Measurements from ENCODE around the gene CHRND. TPM values are rescaled to one million over a fixed set of nuclear protein-coding genes. Genes with fewer than 3 reads are reported as not detected.
"Not testable (repeated sequence)": the region's sequence is repeated elsewhere in the genome, so short reads cannot be mapped to it uniquely, and the experiment has no call there.

The CHRND gene
- total RNA-seq, 1 experiment from 2014 or later = 92.4 TPM

- Histone ChIP-seq H3K27ac (peak overlapping the region; percentile 88), H3K9me3 (replicated peaks) (no peaks in the 10 kb centered on the region), H3K4me1 (peaks cover 13% of the 10 kb centered on the region), H3K4me3 (no peak overlapping the region), H3K27me3 (peaks cover 14% of the 10 kb centered on the region), H3K36me3 (no peaks in the 10 kb centered on the region)
- DNase-seq = no peak
Measured at GRCh38 chr2:232524771-232525170, 1.2 kb upstream of the CHRND start.

- Histone ChIP-seq H3K36me3 (no peaks in the 10 kb centered on the region), H3K27ac (peak overlapping the region; percentile 88), H3K9me3 (replicated peaks) (no peaks in the 10 kb centered on the region), H3K4me3 (peak overlapping the region; percentile 28), H3K4me1 (peaks cover 13% of the 10 kb centered on the region), H3K27me3 (peaks cover 13% of the 10 kb centered on the region)
- DNase-seq = no peak
Measured at GRCh38 chr2:232525199-232525598, 761 bp upstream of the CHRND start.

DNA sequence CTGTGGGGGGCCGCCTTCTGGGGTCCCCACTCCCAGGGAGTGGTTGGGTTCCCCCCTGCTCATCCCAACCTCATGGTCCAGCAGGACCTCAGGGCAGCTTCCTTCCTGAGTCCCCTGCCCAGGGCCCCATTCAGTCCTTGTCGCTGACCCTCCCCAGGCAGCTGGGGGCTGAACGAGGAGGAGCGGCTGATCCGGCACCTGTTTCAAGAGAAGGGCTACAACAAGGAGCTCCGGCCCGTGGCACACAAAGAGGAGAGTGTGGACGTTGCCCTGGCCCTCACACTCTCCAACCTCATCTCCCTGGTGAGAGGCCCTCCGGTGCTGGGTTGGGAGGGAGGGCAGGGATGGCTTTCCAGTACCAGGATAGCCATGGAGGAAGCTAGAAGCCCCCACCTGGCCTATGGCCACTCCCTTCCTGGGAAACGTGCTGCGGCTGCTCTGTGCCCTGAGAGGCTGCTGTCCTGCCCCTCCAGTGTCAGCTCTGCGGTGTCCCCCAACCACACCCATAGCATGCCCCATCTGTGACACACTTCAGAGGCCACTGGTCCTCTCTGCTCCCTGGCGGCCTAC, 497 bp downstream of the CHRND start:
- DNase-seq = peak; percentile 76 to 77
- Histone ChIP-seq H3K9me3 (replicated peaks) (no peaks in the 10 kb centered on the region), H3K4me3 (peak overlapping the region; percentile 87), H3K4me1 (peaks cover 13% of the 10 kb centered on the region), H3K27me3 (peaks cover 2% of the 10 kb centered on the region; the same call in 1 of the 2 replicates), H3K27ac (peak overlapping the region; percentile 97), H3K36me3 (no peaks in the 10 kb centered on the region; the same call in 1 of the 2 replicates)

DNA sequence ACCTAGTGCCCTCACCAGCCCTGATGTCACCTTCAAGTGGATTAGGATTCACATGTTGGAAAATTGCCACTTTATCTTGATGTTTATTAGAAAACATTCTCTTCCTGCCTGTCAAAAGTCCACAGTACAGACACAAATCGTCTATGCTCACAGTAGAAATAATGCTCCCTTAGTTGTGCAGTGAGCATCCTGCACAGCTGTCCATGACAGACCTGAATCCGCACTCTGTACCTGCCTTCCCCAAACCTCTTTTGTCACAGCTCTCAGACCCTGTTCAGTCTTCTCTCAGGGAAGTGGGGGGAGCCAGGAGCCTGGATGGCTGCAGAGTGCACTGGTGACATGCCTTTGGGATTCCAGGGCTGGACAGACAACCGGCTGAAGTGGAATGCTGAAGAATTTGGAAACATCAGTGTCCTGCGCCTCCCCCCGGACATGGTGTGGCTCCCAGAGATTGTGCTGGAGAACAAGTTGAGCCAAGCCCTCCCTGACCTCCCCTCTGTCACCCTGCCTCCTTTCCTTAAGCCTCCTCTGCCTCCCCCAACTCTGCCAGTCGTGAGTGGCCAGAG, 2.0 kb downstream of the CHRND start:
- Histone ChIP-seq H3K9me3 (replicated peaks) (no peaks in the 10 kb centered on the region), H3K4me1 (peaks cover 13% of the 10 kb centered on the region), H3K4me3 (no peak overlapping the region), H3K27me3 (no peaks in the 10 kb centered on the region), H3K36me3 (no peaks in the 10 kb centered on the region; the same call in 1 of the 2 replicates), H3K27ac (no peak overlapping the region)
- DNase-seq = no peak

DNA sequence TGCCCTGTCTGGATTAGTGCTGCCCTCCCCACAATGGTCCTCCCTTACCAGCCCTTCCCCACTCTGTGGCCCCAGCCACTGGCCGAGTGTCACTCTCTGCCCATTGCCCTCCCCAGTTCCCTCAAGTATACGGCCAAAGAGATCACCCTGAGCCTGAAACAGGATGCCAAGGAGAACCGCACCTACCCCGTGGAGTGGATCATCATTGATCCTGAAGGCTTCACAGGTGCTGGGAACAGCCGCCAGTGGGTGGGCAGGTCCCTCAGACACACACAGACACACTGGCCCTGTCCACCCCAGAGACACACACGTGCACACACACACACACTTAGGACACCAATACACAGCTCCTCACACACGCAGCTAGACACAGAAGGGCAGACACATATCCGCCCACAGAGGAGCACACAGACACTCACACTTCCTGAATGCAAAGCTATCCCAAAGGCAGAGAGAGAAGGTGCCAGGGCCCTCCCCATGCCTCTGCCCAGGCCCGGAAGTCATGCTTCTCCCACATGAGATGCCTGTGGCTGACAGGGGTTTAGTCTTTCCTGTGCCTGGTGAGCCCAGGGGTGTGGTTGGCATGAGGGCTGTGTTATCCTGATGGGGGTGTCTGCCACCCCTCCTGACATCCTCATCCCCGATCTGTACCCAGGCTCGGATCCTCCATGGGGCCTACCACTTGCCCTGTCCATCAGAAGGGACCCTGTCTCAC, 2.9 kb downstream of the CHRND start:
- Histone ChIP-seq H3K27ac (no peak overlapping the region), H3K36me3 (peaks cover 2% of the 10 kb centered on the region; the same call in 1 of the 2 replicates), H3K27me3 (no peaks in the 10 kb centered on the region), H3K4me1 (peaks cover 13% of the 10 kb centered on the region), H3K9me3 (replicated peaks) (no peaks in the 10 kb centered on the region), H3K4me3 (no peak overlapping the region)
- no peak for DNase-seq

DNA sequence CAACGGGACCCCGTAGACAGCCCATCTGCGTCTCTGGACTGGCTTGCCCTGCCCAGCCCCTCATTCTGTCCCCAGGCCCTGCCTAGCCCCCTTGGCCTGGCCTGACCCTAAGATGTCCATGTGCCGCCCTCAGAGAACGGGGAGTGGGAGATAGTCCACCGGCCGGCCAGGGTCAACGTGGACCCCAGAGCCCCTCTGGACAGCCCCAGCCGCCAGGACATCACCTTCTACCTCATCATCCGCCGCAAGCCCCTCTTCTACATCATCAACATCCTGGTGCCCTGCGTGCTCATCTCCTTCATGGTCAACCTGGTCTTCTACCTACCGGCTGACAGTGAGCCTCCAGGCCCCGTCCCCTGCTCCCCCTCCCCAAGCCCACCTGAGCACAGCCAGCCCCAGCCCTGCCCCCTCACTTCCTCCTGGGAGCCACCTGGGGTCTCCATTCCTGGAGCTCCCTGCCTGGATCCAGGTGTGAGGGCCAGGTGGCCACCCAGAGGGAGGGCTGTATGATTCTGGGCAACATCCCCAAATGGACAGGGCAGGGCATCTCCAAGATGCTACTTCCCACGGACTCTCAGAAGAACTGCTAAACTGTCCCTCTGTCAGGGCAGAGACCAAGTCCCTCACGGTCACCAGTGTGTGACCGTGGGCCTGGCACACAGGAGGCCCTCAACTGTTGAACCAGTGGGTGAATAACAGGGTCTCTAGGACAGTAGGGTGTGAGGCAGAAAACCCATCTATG, 4.0 kb downstream of the CHRND start:
- Histone ChIP-seq H3K36me3 (peaks cover 12% of the 10 kb centered on the region; the same call in 1 of the 2 replicates), H3K4me1 (peaks cover 13% of the 10 kb centered on the region), H3K27me3 (no peaks in the 10 kb centered on the region), H3K4me3 (no peak overlapping the region), H3K9me3 (replicated peaks) (no peaks in the 10 kb centered on the region), H3K27ac (no peak overlapping the region)
- no peak for DNase-seq

- Histone ChIP-seq H3K36me3 (peaks cover 19% of the 10 kb centered on the region; the same call in 1 of the 2 replicates), H3K4me1 (peaks cover 7% of the 10 kb centered on the region; the same call in 1 of the 2 replicates), H3K4me3 (no peak overlapping the region), H3K9me3 (replicated peaks) (no peaks in the 10 kb centered on the region), H3K27ac (no peak overlapping the region), H3K27me3 (no peaks in the 10 kb centered on the region)
- DNase-seq = no peak
Measured at GRCh38 chr2:232530626-232531260, 4.8 kb downstream of the CHRND start.

DNA sequence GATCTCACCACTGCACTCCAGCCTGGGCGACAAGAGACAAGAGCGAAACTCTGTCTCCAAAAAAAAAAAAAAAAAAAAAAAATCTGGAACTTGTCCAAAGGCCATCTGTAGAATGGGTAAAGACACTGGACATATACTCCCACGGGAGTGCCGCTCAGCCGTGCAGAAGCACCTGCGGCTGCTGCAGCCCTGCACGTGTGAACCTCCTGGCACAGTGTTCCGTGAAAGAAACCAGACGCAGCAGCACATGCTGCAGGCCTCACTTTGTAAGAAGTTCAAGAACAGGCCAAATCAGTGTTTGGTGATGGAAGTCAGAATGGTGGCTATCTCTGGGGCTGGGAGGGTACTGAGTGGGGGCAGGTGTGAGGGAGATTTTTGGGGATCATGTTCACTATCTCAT, 6.5 kb downstream of the CHRND start:
- no peaks in the 10 kb centered on the region for H3K9me3 ChIP-seq (replicated peaks)
- H3K36me3 ChIP-seq = peaks cover 25% of the 10 kb centered on the region; the same call in 1 of the 2 replicates
- no peak for DNase-seq
- H3K4me3 ChIP-seq = no peak overlapping the region
- H3K4me1 ChIP-seq = peaks cover 6% of the 10 kb centered on the region
- H3K27me3 ChIP-seq = no peaks in the 10 kb centered on the region
- no peak overlapping the region for H3K27ac ChIP-seq

DNA sequence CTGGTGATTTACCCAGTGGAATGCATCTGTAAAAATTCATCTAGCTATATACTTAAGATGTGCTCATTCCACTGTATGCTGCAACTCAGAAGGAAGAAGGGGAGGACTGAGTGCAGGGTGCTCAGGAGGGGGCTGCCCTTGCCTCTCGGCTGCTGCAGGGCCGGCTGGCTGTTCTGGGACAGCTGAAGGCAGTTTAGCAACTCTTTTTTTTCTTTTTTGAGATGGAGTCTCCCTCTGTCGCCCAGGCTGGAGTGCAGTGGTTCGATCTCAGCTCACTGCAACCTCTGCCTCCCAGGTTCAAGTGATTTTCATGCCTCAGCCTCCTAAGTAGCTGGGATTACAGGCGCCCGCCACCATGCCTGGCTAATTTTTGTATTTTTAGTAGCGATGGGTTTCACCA, 6.9 kb downstream of the CHRND start:
- H3K27ac ChIP-seq; H3K27me3 ChIP-seq; DNase-seq; H3K4me3 ChIP-seq; H3K9me3 ChIP-seq (replicated peaks); H3K4me1 ChIP-seq: not testable (repeated sequence)
- peaks cover 25% of the 10 kb centered on the region; the same call in 1 of the 2 replicates for H3K36me3 ChIP-seq

DNA sequence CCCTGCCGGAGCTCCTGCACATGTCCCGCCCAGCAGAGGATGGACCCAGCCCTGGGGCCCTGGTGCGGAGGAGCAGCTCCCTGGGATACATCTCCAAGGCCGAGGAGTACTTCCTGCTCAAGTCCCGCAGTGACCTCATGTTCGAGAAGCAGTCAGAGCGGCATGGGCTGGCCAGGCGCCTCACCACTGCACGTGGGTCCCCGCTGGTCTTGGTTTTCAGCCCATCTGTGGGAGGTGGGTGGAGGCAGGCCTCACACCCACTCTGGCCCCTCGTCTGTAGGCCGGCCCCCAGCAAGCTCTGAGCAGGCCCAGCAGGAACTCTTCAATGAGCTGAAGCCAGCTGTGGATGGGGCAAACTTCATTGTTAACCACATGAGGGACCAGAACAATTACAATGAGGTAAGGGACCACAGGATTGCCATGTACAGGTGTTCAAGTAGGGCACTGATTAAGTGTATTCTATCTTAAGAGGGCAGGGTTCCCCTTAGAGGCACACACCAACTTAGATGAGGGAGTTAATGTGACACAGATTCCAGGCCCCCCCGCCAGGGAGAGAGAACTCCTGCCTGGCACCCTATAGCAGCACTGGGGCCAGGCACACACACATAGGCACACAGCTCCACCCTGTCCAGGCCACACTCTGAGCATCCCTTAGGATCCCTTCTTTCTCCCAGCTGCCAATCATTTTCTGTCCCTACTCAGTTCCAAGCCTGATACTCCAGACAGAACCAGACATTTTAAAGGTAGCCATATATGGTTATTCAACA, 8.2 kb downstream of the CHRND start:
- Histone ChIP-seq H3K27me3 (no peaks in the 10 kb centered on the region), H3K27ac (no peak overlapping the region), H3K4me3 (no peak overlapping the region), H3K4me1 (peaks cover 22% of the 10 kb centered on the region), H3K36me3 (peaks cover 25% of the 10 kb centered on the region; the same call in 1 of the 2 replicates), H3K9me3 (replicated peaks) (no peaks in the 10 kb centered on the region)
- no peak for DNase-seq

GRCh38 chr2:232534940-232535651, 9.1 kb downstream of the CHRND start:
- DNase-seq = no peak
- no peak overlapping the region for H3K27ac ChIP-seq
- H3K4me3 ChIP-seq = no peak overlapping the region
- no peaks in the 10 kb centered on the region for H3K27me3 ChIP-seq
- no peaks in the 10 kb centered on the region for H3K9me3 ChIP-seq (replicated peaks)
- peaks cover 23% of the 10 kb centered on the region for H3K4me1 ChIP-seq
- peaks cover 25% of the 10 kb centered on the region; the same call in 1 of the 2 replicates for H3K36me3 ChIP-seq

GRCh38 chr2:232535761-232536530, 10.0 kb downstream of the CHRND start:
- Histone ChIP-seq H3K27me3 (no peaks in the 10 kb centered on the region), H3K4me1 (peaks cover 23% of the 10 kb centered on the region)
- DNase-seq = no peak

DNA sequence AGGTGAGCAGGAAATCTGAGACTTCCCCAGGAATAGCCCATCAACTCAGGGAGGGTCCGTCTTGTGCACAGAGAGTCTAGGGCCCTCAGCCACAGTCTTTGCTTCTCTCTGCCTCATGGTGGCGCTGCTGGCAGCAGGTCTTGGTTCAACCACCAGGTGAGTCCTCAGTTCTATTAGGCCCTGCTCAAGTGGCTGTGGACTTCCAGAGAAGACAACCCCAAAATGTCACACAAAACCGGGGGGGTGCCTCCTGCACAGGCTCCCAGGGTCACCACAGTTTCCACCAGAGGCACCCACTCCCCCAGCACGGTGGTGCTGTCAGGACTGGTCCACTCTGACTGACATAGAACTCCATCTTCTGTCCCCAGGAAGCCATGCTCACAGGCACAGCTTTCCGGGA, 11.1 kb downstream of the CHRND start:
- H3K4me1 ChIP-seq = peaks cover 23% of the 10 kb centered on the region
- H3K27ac ChIP-seq = peak overlapping the region; percentile 1; the same call in 1 of the 2 replicates
- H3K27me3 ChIP-seq = no peaks in the 10 kb centered on the region
- H3K4me3 ChIP-seq = no peak overlapping the region
- H3K9me3 ChIP-seq (replicated peaks) = no peaks in the 10 kb centered on the region
- H3K36me3 ChIP-seq = peaks cover 30% of the 10 kb centered on the region
- peak in 1 of 2 experiments; percentile 61 for DNase-seq

More at GRCh38 chr2:232535761-232536530, 10.0 kb downstream of the CHRND start:
- H3K9me3 ChIP-seq (replicated peaks) = no peaks in the 10 kb centered on the region
- no peak overlapping the region for H3K27ac ChIP-seq
- H3K4me3 ChIP-seq = no peak overlapping the region
- H3K36me3 ChIP-seq = peaks cover 25% of the 10 kb centered on the region; the same call in 1 of the 2 replicates

Data from SJCRH30 (cell line).